Mesenchymal stem cell (in vitro differentiated cells and primary cell): ENCODE data around the gene CLMN.

Source experiments
- DNase-seq: peaks from one replicate; pipeline ENCODE4 v3.0.0-alpha.2; 2013
- H2AFZ ChIP-seq: one replicate; pipeline ENCODE4 v1.6.1; 2013; ENCODE audit warnings: low read depth, mild to moderate bottlenecking, control low read depth, inconsistent platforms, low read length, moderate library complexity
- H2AK5ac ChIP-seq: 2 replicates; pipeline ENCODE4 v1.6.1; 2013; ENCODE audit warnings: low read length, moderate library complexity, mild to moderate bottlenecking, inconsistent platforms; ENCODE audit not compliant: severe bottlenecking
- H2BK120ac ChIP-seq: one replicate; pipeline ENCODE4 v1.6.1; 2013; ENCODE audit warnings: low read depth, mild to moderate bottlenecking, inconsistent platforms, low read length, moderate library complexity
- H2BK12ac ChIP-seq, 2 experiments: one replicate each; pipeline ENCODE4 v1.6.1; 2013; ENCODE audit warnings: inconsistent platforms in 2 of 2, low read length in 2 of 2, mild to moderate bottlenecking in 2 of 2, moderate library complexity in 2 of 2, control low read depth in 1 of 2
- H2BK15ac ChIP-seq: one replicate; pipeline ENCODE4 v1.6.1; 2013; ENCODE audit warnings: mild to moderate bottlenecking, low read depth, inconsistent platforms; ENCODE audit not compliant: poor library complexity, severe bottlenecking
- H2BK5ac ChIP-seq: 2 replicates; pipeline ENCODE4 v1.6.1; 2013; ENCODE audit warnings: low read depth, mild to moderate bottlenecking, low read length, control low read depth, inconsistent platforms; ENCODE audit not compliant: poor library complexity, severe bottlenecking
- H3K14ac ChIP-seq, 2 experiments: one replicate each; pipeline ENCODE4 v1.6.1; 2013; ENCODE audit warnings: inconsistent platforms in 2 of 2, low read length in 2 of 2, control low read depth in 1 of 2, mild to moderate bottlenecking in 1 of 2, moderate library complexity in 1 of 2
- H3K18ac ChIP-seq, 2 experiments: one replicate each; pipeline ENCODE4 v1.6.1; 2013; ENCODE audit warnings: inconsistent platforms in 2 of 2, low read length in 2 of 2, control low read depth in 1 of 2, low read depth in 1 of 2, mild to moderate bottlenecking in 1 of 2
- H3K23ac ChIP-seq, 2 experiments: one replicate each; pipeline ENCODE4 v1.6.1; 2013; ENCODE audit warnings: inconsistent platforms in 2 of 2, low read length in 2 of 2, mild to moderate bottlenecking in 2 of 2, moderate library complexity in 2 of 2, control low read depth in 1 of 2
- H3K27ac ChIP-seq: 2 replicates; pipeline ENCODE4 v1.5.1; 2013; ENCODE audit warnings: mild to moderate bottlenecking, moderate library complexity, low read length, control low read depth, inconsistent platforms; ENCODE audit not compliant: poor library complexity, severe bottlenecking
- H3K27me3 ChIP-seq, 2 experiments: 2 replicates each; pipeline versions ENCODE4 v1.6.1 to v1.7.0; 2013; ENCODE audit warnings: low read length in 2 of 2, mild to moderate bottlenecking in 2 of 2, moderate library complexity in 2 of 2, control low read depth in 1 of 2, inconsistent platforms in 1 of 2; ENCODE audit not compliant: control insufficient read depth in 1 of 2, insufficient read depth in 1 of 2
- H3K36me3 ChIP-seq, 2 experiments: 2 replicates each; pipeline versions ENCODE4 v1.6.1 to v1.7.0; 2013; ENCODE audit warnings: low read length in 2 of 2, control low read depth in 1 of 2, inconsistent platforms in 1 of 2, low read depth in 1 of 2, mild to moderate bottlenecking in 1 of 2; ENCODE audit not compliant: insufficient read depth in 2 of 2, control insufficient read depth in 1 of 2
- H3K4ac ChIP-seq, 2 experiments: one replicate each; pipeline ENCODE4 v1.6.1; 2013; ENCODE audit warnings: inconsistent platforms in 2 of 2, low read length in 2 of 2, mild to moderate bottlenecking in 2 of 2, moderate library complexity in 2 of 2, control low read depth in 1 of 2, low read depth in 1 of 2
- H3K4me1 ChIP-seq: 2 replicates; pipeline ENCODE4 v1.6.1; 2013; ENCODE audit warnings: low read depth, low read length, control low read depth; ENCODE audit not compliant: control insufficient read depth, insufficient read depth
- H3K4me2 ChIP-seq: 2 replicates; pipeline ENCODE4 v1.6.1; 2013; ENCODE audit warnings: low read length, mild to moderate bottlenecking, inconsistent platforms; ENCODE audit not compliant: poor library complexity, severe bottlenecking
- H3K4me3 ChIP-seq, 2 experiments: 2 replicates each; pipeline versions ENCODE4 v1.5.1 to v1.7.0; 2013; ENCODE audit warnings: low read length in 2 of 2, mild to moderate bottlenecking in 2 of 2, control low read depth in 1 of 2, low read depth in 1 of 2; ENCODE audit not compliant: insufficient read depth in 1 of 2
- H3K79me1 ChIP-seq: replicated peaks from 2 replicates; pipeline ENCODE4 v1.6.1; 2013; ENCODE audit warnings: mild to moderate bottlenecking, control low read depth, low read length, inconsistent platforms; ENCODE audit not compliant: poor library complexity, severe bottlenecking
- H3K9ac ChIP-seq: 2 replicates; pipeline ENCODE4 v1.7.0; 2013; ENCODE audit warnings: mild to moderate bottlenecking, low read length, moderate library complexity
- H3K9me3 ChIP-seq: 2 replicates; pipeline ENCODE4 v1.7.0; 2013; ENCODE audit warnings: mild to moderate bottlenecking, low read length; ENCODE audit not compliant: control insufficient read depth
- H4K8ac ChIP-seq: one replicate; pipeline ENCODE4 v1.6.1; 2013; ENCODE audit warnings: inconsistent platforms, mild to moderate bottlenecking, low read length, moderate library complexity
- H4K91ac ChIP-seq: one replicate; pipeline ENCODE4 v1.6.1; 2013; ENCODE audit warnings: mild to moderate bottlenecking, low read length, inconsistent platforms
- WGBS: methylation state at CpG from one replicate; pipeline ENCODE4 v1.1.7; 2013; ENCODE audit warnings: mixed read lengths; 5-methylcytosine and 5-hydroxymethylcytosine counted together

CLMN gene

DNA sequence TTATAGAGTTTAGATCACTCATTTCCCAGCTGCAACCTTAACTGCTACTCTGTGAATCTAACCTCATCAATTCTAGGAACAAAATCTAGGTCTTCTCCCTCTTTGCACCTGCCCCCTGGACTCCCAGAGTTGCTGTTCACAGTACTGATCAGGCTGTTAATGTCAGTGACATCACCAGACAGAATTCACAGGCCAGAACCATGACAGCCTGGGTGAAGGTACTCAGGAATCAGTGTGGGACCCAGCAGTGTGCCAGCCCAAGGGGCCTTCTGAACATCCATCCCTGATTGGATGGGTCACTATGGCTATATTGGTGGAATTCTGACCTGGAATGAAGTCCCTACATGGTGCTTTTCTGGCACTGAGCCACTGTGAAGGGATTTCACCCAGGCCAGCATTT is 72.8 kb downstream of the CLMN start:
- Histone ChIP-seq H3K36me3 (peaks cover 0 to under 1% of the 10 kb centered on the region in 2 experiments), H4K8ac (no peak overlapping the region), H3K27me3 (peaks cover 0 to 4% of the 10 kb centered on the region in 2 experiments), H3K4me2 (no peak overlapping the region), H3K4me1 (peaks cover 21% of the 10 kb centered on the region), H3K23ac (no peak overlapping the region), H4K91ac (no peak overlapping the region), H3K18ac (no peak overlapping the region), H3K4ac (no peak overlapping the region), H2BK5ac (no peak overlapping the region), H2AFZ (no peak overlapping the region), H2AK5ac (peak overlapping the region; percentile 87), H2BK15ac (no peak overlapping the region), H2BK120ac (no peak overlapping the region), H3K14ac (no peak overlapping the region), H3K79me1 (peaks cover 20% of the 10 kb centered on the region), H3K4me3 (no peak overlapping the region), H2BK12ac (no peak overlapping the region), H3K27ac (no peak overlapping the region), H3K9ac (no peak overlapping the region), H3K9me3 (no peaks in the 10 kb centered on the region)
- no peak for DNase-seq

DNA sequence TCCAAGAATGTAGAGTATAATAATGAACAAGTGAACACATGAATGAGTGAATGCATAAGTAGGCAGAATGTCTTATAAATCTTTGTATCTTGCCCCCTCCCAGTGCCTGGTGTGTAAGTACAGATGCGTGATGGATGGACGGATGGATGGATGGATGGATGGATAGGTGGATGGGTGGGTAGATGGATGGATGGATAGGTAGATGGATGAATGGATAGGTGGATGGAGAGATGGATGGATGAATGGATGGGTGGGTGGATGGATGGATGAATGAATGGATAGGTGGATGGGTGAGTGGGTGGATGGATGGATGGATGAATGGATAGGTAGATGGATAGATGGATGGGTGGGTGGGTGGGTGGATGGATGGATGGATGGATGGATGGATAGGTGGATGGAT is 74.4 kb downstream of the CLMN start:
- Histone ChIP-seq H2AK5ac (no peak overlapping the region), H3K9ac (no peak overlapping the region), H4K8ac (no peak overlapping the region), H2AFZ (no peak overlapping the region), H3K23ac (no peak overlapping the region), H2BK120ac (no peak overlapping the region), H3K9me3 (no peaks in the 10 kb centered on the region), H3K4me3 (no peak overlapping the region), H4K91ac (no peak overlapping the region), H2BK12ac (no peak overlapping the region), H3K27ac (no peak overlapping the region), H3K79me1 (peaks cover 23% of the 10 kb centered on the region), H2BK15ac (no peak overlapping the region), H3K4ac (no peak overlapping the region), H3K4me1 (peaks cover 17% of the 10 kb centered on the region), H3K4me2 (no peak overlapping the region), H3K18ac (no peak overlapping the region), H3K14ac (no peak overlapping the region), H3K27me3 (no peaks in the 10 kb centered on the region), H3K36me3 (no peaks in the 10 kb centered on the region), H2BK5ac (no peak overlapping the region)
- no peak for DNase-seq
- 95% methylated on average over 2 of the region's 2 CpGs for WGBS

DNA sequence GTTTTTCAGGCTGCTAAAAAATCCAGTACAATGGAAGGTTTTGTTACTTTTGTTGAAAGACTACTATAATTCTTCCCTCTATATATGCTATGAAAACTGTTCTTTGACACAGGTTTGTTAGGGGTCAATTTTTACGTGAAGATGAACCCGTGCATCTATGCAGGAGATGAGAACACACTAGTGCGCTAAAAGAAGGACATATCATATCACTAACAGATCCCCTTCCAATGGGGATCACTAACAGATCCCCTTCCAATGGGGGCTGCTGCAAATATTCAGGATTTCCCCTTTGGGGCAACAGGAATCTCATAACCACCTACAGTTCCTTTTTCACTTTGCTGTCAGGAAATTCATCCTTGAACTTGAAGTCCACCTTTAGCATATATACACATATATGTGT is 75.1 kb downstream of the CLMN start:
- H2BK12ac ChIP-seq, result no peak overlapping the region

DNA sequence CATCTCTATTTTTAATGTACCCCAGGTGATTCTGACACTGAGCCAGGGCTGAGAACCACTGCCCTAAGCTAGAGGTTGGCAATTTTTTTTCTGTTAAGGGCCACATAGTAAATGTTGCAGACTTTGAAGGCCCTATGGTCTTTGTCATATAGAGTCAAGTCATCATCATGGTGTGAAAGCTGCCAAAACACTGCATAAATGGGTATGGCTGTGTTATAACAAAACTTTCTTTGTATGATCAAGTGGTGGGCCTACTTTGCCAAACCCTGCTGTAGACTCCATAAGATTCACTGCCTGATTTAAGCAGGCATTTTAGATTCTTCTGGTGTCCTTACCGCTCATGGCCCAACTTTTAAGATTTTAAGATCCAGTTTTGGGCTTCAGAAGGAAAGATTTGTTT is 76.8 kb downstream of the CLMN start:
- peaks cover 36% of the 10 kb centered on the region for H3K79me1 ChIP-seq
- no peak overlapping the region for H3K23ac ChIP-seq
- H3K27ac ChIP-seq, result no peak overlapping the region
- no peak overlapping the region for H2AFZ ChIP-seq
- no peak overlapping the region for H3K14ac ChIP-seq
- no peak overlapping the region for H2BK15ac ChIP-seq
- no peak for DNase-seq
- H3K9ac ChIP-seq, result no peak overlapping the region
- H2AK5ac ChIP-seq, result no peak overlapping the region
- H2BK5ac ChIP-seq, result no peak overlapping the region
- no peak overlapping the region for H4K91ac ChIP-seq
- no peak overlapping the region for H3K18ac ChIP-seq
- peaks cover 0 to 2% of the 10 kb centered on the region in 2 experiments for H3K27me3 ChIP-seq
- H3K4me3 ChIP-seq, result no peak overlapping the region
- peaks cover 0 to 3% of the 10 kb centered on the region in 2 experiments for H3K36me3 ChIP-seq
- H3K9me3 ChIP-seq, result no peaks in the 10 kb centered on the region
- peaks cover 12% of the 10 kb centered on the region for H3K4me1 ChIP-seq
- WGBS, result 96% methylated on average over 1 of the region's 1 CpG
- H4K8ac ChIP-seq, result no peak overlapping the region
- no peak overlapping the region for H3K4me2 ChIP-seq
- no peak overlapping the region for H3K4ac ChIP-seq
- no peak overlapping the region for H2BK12ac ChIP-seq
- no peak overlapping the region for H2BK120ac ChIP-seq

More for the DNA sequence above, 75.1 kb downstream of the CLMN start:
- Histone ChIP-seq H3K36me3 (peaks cover 0 to 3% of the 10 kb centered on the region in 2 experiments), H2BK15ac (no peak overlapping the region), H3K9me3 (no peaks in the 10 kb centered on the region), H3K4ac (no peak overlapping the region), H2BK120ac (no peak overlapping the region), H3K4me2 (no peak overlapping the region), H3K27ac (no peak overlapping the region), H2BK5ac (no peak overlapping the region), H4K91ac (no peak overlapping the region), H3K14ac (no peak overlapping the region), H3K79me1 (peaks cover 27% of the 10 kb centered on the region), H2AK5ac (no peak overlapping the region), H3K4me3 (no peak overlapping the region), H3K23ac (no peak overlapping the region), H3K27me3 (no peaks in the 10 kb centered on the region), H3K9ac (no peak overlapping the region), H4K8ac (no peak overlapping the region), H2AFZ (no peak overlapping the region), H3K18ac (no peak overlapping the region), H3K4me1 (peaks cover 14% of the 10 kb centered on the region)
- 96% methylated on average over 3 of the region's 3 CpGs for WGBS
- DNase-seq, result no peak
